PC-3 (cell line): ENCODE measurements around the gene MRPL2. TPM values are rescaled to one million over a fixed set of nuclear protein-coding genes. Genes with fewer than 3 reads are reported as not detected.
A peak's percentile ranks its signal among the peaks of the same experiment; 100 is the strongest.

ENCODE experiments used
- ATAC-seq: fragments of 200-7000 bp; cut with Tn5 transposase; 2 replicates; pipeline ENCODE4 v1.9.1; 2020; ENCODE audit warnings: mild to moderate bottlenecking, moderate library complexity
- BruUV-seq: library from RNA; stranded (reverse); fragments of 400-500 nt; replicated peaks from 2 replicates; lab custom pipeline; 2021; lab: Mats Ljungman, UMichigan
- CTCF ChIA-PET: fragments of 300-600 bp; sonication (Branson Sonifier 250); formaldehyde crosslinking; loops from one replicate; lab custom pipeline; 2022; ENCODE audit warnings: antibody characterized with exemption; lab: Charles Lee
- POLR2A ChIA-PET: fragments of 300-600 bp; sonication (Branson Sonifier 250); formaldehyde crosslinking; loops from one replicate; lab custom pipeline; 2022; ENCODE audit warnings: antibody characterized with exemption; ENCODE audit not compliant: unreplicated experiment; lab: Charles Lee
- DNase-seq: peaks from one replicate; pipeline ENCODE4 v3.0.0-alpha.2; 2015
- H2AFZ ChIP-seq: fragments of 300-600 bp; sonication (generic); 2 replicates; pipeline ENCODE4 v1.6.0; 2016; ENCODE audit warnings: antibody characterized with exemption, low read length
- H3F3A ChIP-seq: fragments of 300-600 bp; sonication (generic); one replicate; pipeline ENCODE4 v1.6.0; 2017; ENCODE audit warnings: antibody characterized with exemption, low read length, control low read depth, mild to moderate bottlenecking; ENCODE audit not compliant: unreplicated experiment
- H3K27ac ChIP-seq: fragments of 300-600 bp; sonication (generic); 2 replicates; pipeline ENCODE4 v1.5.1; 2016; ENCODE audit warnings: mild to moderate bottlenecking, low read length
- H3K27me3 ChIP-seq: fragments of 300-600 bp; sonication (generic); 2 replicates; pipeline ENCODE4 v1.6.1; 2016; ENCODE audit warnings: low read length, mixed read lengths
- H3K36me3 ChIP-seq: fragments of 300-600 bp; sonication (generic); 2 replicates; pipeline ENCODE4 v1.6.1; 2016; ENCODE audit warnings: low read depth, mixed run types, low read length, mixed read lengths
- H3K4me1 ChIP-seq: fragments of 300-600 bp; sonication (generic); 2 replicates; pipeline ENCODE4 v1.5.1; 2016; ENCODE audit warnings: low read length; ENCODE audit not compliant: insufficient read depth
- H3K4me2 ChIP-seq: fragments of 300-600 bp; sonication (generic); 2 replicates; pipeline ENCODE4 v1.6.0; 2016; ENCODE audit warnings: low read length
- H3K4me3 ChIP-seq: fragments of 300-600 bp; sonication (generic); 2 replicates; pipeline ENCODE4 v1.5.1; 2016; ENCODE audit warnings: mild to moderate bottlenecking, low read length, mixed read lengths
- H3K79me2 ChIP-seq: fragments of 300-600 bp; sonication (generic); 2 replicates; pipeline ENCODE4 v1.6.1; 2017; ENCODE audit warnings: low read length, mixed read lengths
- H3K9ac ChIP-seq: fragments of 300-600 bp; sonication (generic); 2 replicates; pipeline ENCODE4 v1.6.0; 2016; ENCODE audit warnings: mild to moderate bottlenecking, low read length
- H3K9me2 ChIP-seq: fragments of 300-600 bp; sonication (generic); replicated peaks from 2 replicates; pipeline ENCODE4 v1.6.1; 2016; ENCODE audit warnings: mixed run types, low read length, mixed read lengths
- H3K9me3 ChIP-seq: fragments of 300-600 bp; sonication (generic); 2 replicates; pipeline ENCODE4 v1.6.1; 2016; ENCODE audit warnings: low read length, mixed read lengths
- H4K20me1 ChIP-seq: fragments of 300-600 bp; sonication (generic); 2 replicates; pipeline ENCODE4 v1.6.1; 2016; ENCODE audit warnings: low read length, mixed read lengths
- EZH2 ChIP-seq: fragments of 300-600 bp; sonication (generic); IDR thresholded peaks from one replicate; pipeline ENCODE4 v1.6.1; 2017; ENCODE audit warnings: antibody characterized with exemption, mild to moderate bottlenecking, low read length; ENCODE audit not compliant: unreplicated experiment
- EZH2phosphoT487 ChIP-seq: fragments of 300-600 bp; sonication (generic); IDR thresholded peaks from 2 replicates; pipeline ENCODE4 v1.6.1; 2018; ENCODE audit warnings: mild to moderate bottlenecking, antibody characterized with exemption, low read length, borderline replicate concordance
- intact Hi-C: fragments of 100-400 bp; cut with micrococcal nuclease; formaldehyde crosslinking; loops from 2 replicates; pipeline ENCODE4 v1.9.0; 2023
- total RNA-seq: library from RNA; depleted of rRNA; stranded (reverse); fragments of >200 nt; gene quantifications from 2 replicates; pipeline ENCODE4 v1.2.3, GENCODE V29; 2014
- TF ChIP-seq, protein P1 (sequence below): fragments of 300-600 bp; sonication (generic); conservative IDR thresholded peaks from 2 replicates; pipeline ENCODE4 v1.5.1; 2017; ENCODE audit warnings: antibody characterized with exemption, low read depth, mild to moderate bottlenecking, low read length

The MRPL2 gene
- total RNA-seq, 1 experiment from 2014 or later = 59.8 TPM

DNA sequence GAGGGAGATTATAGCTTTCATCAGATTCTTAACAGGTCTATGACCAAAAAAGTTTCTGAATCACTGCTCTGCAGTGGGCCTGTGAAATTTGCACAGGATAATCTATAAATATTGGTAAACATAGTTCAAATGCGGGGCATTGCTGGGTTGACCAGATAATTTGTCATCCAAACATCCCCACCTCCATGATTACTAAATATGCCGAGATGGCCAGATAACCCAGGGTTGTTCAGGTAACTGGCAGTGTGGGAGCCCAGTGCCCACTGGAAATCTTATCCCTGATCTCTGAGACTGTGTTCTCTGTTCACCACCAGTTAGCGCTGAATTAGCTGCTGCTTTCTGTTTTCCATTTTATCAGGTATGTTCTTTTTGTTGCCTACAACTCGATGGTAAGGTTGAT lies 38.3 kb upstream of the MRPL2 start:
- H4K20me1 ChIP-seq = no peaks in the 10 kb centered on the region
- POLR2A ChIA-PET = no interaction called here

DNA sequence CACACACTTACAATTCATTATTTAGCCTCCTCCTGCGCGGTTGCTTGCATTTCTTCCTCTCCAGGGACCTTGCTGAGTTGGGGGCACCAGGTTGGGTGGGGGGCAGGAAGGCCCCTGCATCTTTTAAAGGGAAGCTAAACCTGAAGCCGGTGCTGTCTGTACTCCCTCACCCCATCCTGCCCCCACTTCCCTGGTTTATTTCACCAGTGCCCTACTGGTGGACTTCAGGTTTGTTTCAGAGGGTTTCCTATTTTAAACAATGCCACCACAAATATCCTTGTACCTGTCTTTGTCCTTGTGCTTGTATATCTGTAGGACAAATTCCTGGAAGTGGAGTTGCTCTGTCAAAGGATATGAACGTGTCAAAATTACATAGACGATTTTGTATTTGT lies 37.9 kb upstream of the MRPL2 start:
- ChIA-PET POLR2A (interaction anchor here (0.6 kb wide), 1 partner anchor 113 kb away, joined by 3 read pairs; the partner anchor contains the start of gene PPP2R5D), CTCF (interaction anchor here (0.5 to 0.6 kb wide), 2 partner anchors 214 to 1030 kb away, joined by 5 to 6 read pairs; partner anchors contain the start of gene TMEM63B)
- ATAC-seq (peak; percentile 21), DNase-seq (peak; percentile 19)
- TF ChIP-seq EZH2phosphoT487 = no peak
- TF ChIP-seq, protein P1, sequence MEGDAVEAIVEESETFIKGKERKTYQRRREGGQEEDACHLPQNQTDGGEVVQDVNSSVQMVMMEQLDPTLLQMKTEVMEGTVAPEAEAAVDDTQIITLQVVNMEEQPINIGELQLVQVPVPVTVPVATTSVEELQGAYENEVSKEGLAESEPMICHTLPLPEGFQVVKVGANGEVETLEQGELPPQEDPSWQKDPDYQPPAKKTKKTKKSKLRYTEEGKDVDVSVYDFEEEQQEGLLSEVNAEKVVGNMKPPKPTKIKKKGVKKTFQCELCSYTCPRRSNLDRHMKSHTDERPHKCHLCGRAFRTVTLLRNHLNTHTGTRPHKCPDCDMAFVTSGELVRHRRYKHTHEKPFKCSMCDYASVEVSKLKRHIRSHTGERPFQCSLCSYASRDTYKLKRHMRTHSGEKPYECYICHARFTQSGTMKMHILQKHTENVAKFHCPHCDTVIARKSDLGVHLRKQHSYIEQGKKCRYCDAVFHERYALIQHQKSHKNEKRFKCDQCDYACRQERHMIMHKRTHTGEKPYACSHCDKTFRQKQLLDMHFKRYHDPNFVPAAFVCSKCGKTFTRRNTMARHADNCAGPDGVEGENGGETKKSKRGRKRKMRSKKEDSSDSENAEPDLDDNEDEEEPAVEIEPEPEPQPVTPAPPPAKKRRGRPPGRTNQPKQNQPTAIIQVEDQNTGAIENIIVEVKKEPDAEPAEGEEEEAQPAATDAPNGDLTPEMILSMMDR = peak; percentile 16; the same call in 1 of the 2 replicates
- Histone ChIP-seq H3F3A (peaks cover 6% of the 10 kb centered on the region), H3K4me1 (peaks cover 30% of the 10 kb centered on the region), H3K79me2 (peaks cover 54% of the 10 kb centered on the region), H3K4me2 (peak overlapping the region; percentile 72), H2AFZ (peak overlapping the region; percentile 51), H3K27me3 (no peaks in the 10 kb centered on the region), H3K36me3 (no peaks in the 10 kb centered on the region), H3K9me3 (no peaks in the 10 kb centered on the region), H3K27ac (peak overlapping the region; percentile 70), H3K9ac (peak overlapping the region; percentile 13; the same call in 1 of the 2 replicates), H4K20me1 (no peaks in the 10 kb centered on the region), H3K4me3 (peak overlapping the region; percentile 42), H3K9me2 (no peaks in the 10 kb centered on the region)
- BruUV-seq = no TSS peak
- intact Hi-C loops = no loop called here

More for the DNA sequence above, 38.3 kb upstream of the MRPL2 start:
- H2AFZ ChIP-seq = peak overlapping the region; percentile 51; the same call in 1 of the 2 replicates
- H3K27me3 ChIP-seq = no peaks in the 10 kb centered on the region
- peak overlapping the region; percentile 42 for H3K4me3 ChIP-seq
- H3K9ac ChIP-seq = peak overlapping the region; percentile 13; the same call in 1 of the 2 replicates
- H3K79me2 ChIP-seq = peaks cover 50% of the 10 kb centered on the region
- CTCF ChIA-PET = no interaction called here
- H3K9me2 ChIP-seq = no peaks in the 10 kb centered on the region
- H3K4me2 ChIP-seq = peak overlapping the region; percentile 72
- intact Hi-C loops = no loop called here
- H3K9me3 ChIP-seq = no peaks in the 10 kb centered on the region
- peaks cover 30% of the 10 kb centered on the region for H3K4me1 ChIP-seq
- no peaks in the 10 kb centered on the region for H3K36me3 ChIP-seq
- DNase-seq = no peak
- no peak for ATAC-seq
- TF ChIP-seq EZH2 (no peak), EZH2phosphoT487 (no peak)
- TF ChIP-seq, protein P1 = no peak
- peaks cover 6% of the 10 kb centered on the region for H3F3A ChIP-seq
- H3K27ac ChIP-seq = peak overlapping the region; percentile 70
- BruUV-seq = no TSS peak

- H3K4me1 ChIP-seq = peaks cover 33% of the 10 kb centered on the region
These were observed 37.3 kb upstream of the MRPL2 start for GRCh38 chr6:43096451-43097097.

More at GRCh38 chr6:43096451-43097097, 37.3 kb upstream of the MRPL2 start:
- Histone ChIP-seq H3K27ac (peak overlapping the region; percentile 70), H3K9me3 (no peaks in the 10 kb centered on the region), H3K79me2 (peaks cover 58% of the 10 kb centered on the region), H3F3A (peaks cover 6% of the 10 kb centered on the region), H3K9ac (peak overlapping the region; percentile 13), H3K4me2 (peak overlapping the region; percentile 72), H3K9me2 (no peaks in the 10 kb centered on the region), H3K4me3 (peak overlapping the region; percentile 42), H3K27me3 (no peaks in the 10 kb centered on the region), H2AFZ (peak overlapping the region; percentile 51), H3K36me3 (no peaks in the 10 kb centered on the region), H4K20me1 (no peaks in the 10 kb centered on the region)
- ChIA-PET POLR2A (interaction anchor here (0.6 kb wide), 2 partner anchors 112 to 167 kb away, joined by 3 to 31 read pairs; partner anchors contain the start of genes CNPY3 and PPP2R5D), CTCF (interaction anchor here (0.5 to 0.6 kb wide), 2 partner anchors 214 to 1031 kb away, joined by 5 to 6 read pairs; partner anchors contain the start of gene TMEM63B)
- TF ChIP-seq EZH2phosphoT487 (no peak), EZH2 (no peak)
- TF ChIP-seq, protein P1 = no peak
- peak; percentile 88 for ATAC-seq
- intact Hi-C loops = no loop called here
- peak; percentile 94 for DNase-seq
- no TSS peak for BruUV-seq
